SK-MEL-5 (cell line): ENCODE results near the gene POP7. TPM values are rescaled to one million over a fixed set of nuclear protein-coding genes. Genes with fewer than 3 reads are reported as not detected.
A peak's percentile ranks its signal among the peaks of the same experiment; 100 is the strongest.

Experiments used
- DNase-seq: peaks from one replicate; pipeline ENCODE4 v3.0.0-alpha.2; 2016; ENCODE audit warnings: low read depth, low spot score
- in situ Hi-C: cut with HindIII; loops from 2 replicates; pipeline ENCODE4 v1.10.0; 2016; ENCODE audit warnings: low sequenced_read_pairs, high pct_unique_total_duplicates, low pct_unique_long_range_greater_than_20kb
- total RNA-seq: library from RNA; depleted of rRNA; stranded (reverse); fragments of >200 nt; shearing (Covaris generic); gene quantifications from 2 replicates; pipeline ENCODE4 v1.2.3, GENCODE V29; 2014; rRNA removed

The POP7 gene
- total RNA-seq, 1 experiment from 2014 or later = 79.2 TPM

- in situ Hi-C loops = no loop called here
- DNase-seq = no peak
These were observed 38.7 kb downstream of the POP7 start for GRCh38 chr7:100744605-100745004.

GRCh38 chr7:100745184-100745583, 39.3 kb downstream of the POP7 start:
- no peak for DNase-seq

GRCh38 chr7:100752994-100753393, 47.1 kb downstream of the POP7 start:
- in situ Hi-C loops = no loop called here
- peak; percentile 19 for DNase-seq

More at GRCh38 chr7:100745184-100745583, 39.3 kb downstream of the POP7 start:
- in situ Hi-C loops = no loop called here

GRCh38 chr7:100753750-100754149, 47.8 kb downstream of the POP7 start:
- DNase-seq = no peak
- in situ Hi-C loops = no loop called here

Other genes starting within 250 kb of the POP7 start
- gene SPACDR, start 241.9 kb upstream of the POP7 start, total RNA-seq = not detected in 2 replicates
- gene TSC22D4, start 226.9 kb upstream of the POP7 start, total RNA-seq = 64.3 and 67.0 TPM in 2 replicates
- gene NYAP1, start 222.2 kb upstream of the POP7 start, total RNA-seq = 0.53 and 0.61 TPM in 2 replicates
- 16.4 and 18.1 TPM in 2 replicates for gene AGFG2, start 166.9 kb upstream of the POP7 start, total RNA-seq
- gene SAP25, start 132.2 kb upstream of the POP7 start, total RNA-seq = 0.21 and 0.48 TPM in 2 replicates
- 4.6 and 5.5 TPM in 2 replicates for gene LRCH4, start 120.0 kb upstream of the POP7 start, total RNA-seq
- 0.13 and 0.55 TPM in 2 replicates for gene FBXO24, start 119.8 kb upstream of the POP7 start, total RNA-seq
- 0.59 and 1.1 TPM in 2 replicates for gene PCOLCE, start 103.8 kb upstream of the POP7 start, total RNA-seq
- gene MOSPD3, start 93.6 kb upstream of the POP7 start, total RNA-seq = 14.0 and 16.7 TPM in 2 replicates
- gene TFR2, start 64.6 kb upstream of the POP7 start, total RNA-seq = 0.29 and 1.6 TPM in 2 replicates
- not detected in 2 replicates for gene ACTL6B, start 49.7 kb upstream of the POP7 start, total RNA-seq
- 43.7 and 47.7 TPM in 2 replicates for gene GNB2, start 32.4 kb upstream of the POP7 start, total RNA-seq
- gene GIGYF1, start 11.9 kb upstream of the POP7 start, total RNA-seq = 21.8 and 22.1 TPM in 2 replicates
- 0.29 TPM in 1 of 2 replicates, not detected in the other for gene EPO, start 14.3 kb downstream of the POP7 start, total RNA-seq
- gene ZAN, start 27.5 kb downstream of the POP7 start, total RNA-seq = not detected in 2 replicates
- 37.3 and 45.2 TPM in 2 replicates for gene EPHB4, start 121.4 kb downstream of the POP7 start, total RNA-seq
- 13.1 and 16.6 TPM in 2 replicates for gene SLC12A9, start 146.6 kb downstream of the POP7 start, total RNA-seq
- 107 and 109 TPM in 2 replicates for gene TRIP6, start 161.3 kb downstream of the POP7 start, total RNA-seq
- 42.2 and 49.8 TPM in 2 replicates for gene SRRT, start 169.0 kb downstream of the POP7 start, total RNA-seq
- gene UFSP1, start 183.6 kb downstream of the POP7 start, total RNA-seq = 14.2 and 14.5 TPM in 2 replicates
- 1.5 and 1.8 TPM in 2 replicates for gene ACHE, start 189.8 kb downstream of the POP7 start, total RNA-seq
- gene MUC3A, start 243.4 kb downstream of the POP7 start, total RNA-seq = not detected in 2 replicates